ENCODE data around the gene TEX35. TPM values are rescaled to one million over a fixed set of nuclear protein-coding genes. Genes with fewer than 3 reads are reported as not detected.
A peak's percentile ranks its signal among the peaks of the same experiment; 100 is the strongest.
"Not testable (repeated sequence)": the region's sequence is repeated elsewhere in the genome, so short reads cannot be mapped to it uniquely, and the experiment has no call there.

Gene TEX35
- total RNA-seq, 2 donors from 2014 or later: not detected

- ATAC-seq: no peak
- no peak for DNase-seq
- intact Hi-C loops (cut with DNase I): no loop called here
These were observed 23.4 kb downstream of the TEX35 start for GRCh38 chr1:178536329-178536728.

GRCh38 chr1:178536844-178537371, 24.0 kb downstream of the TEX35 start:
- intact Hi-C loops (cut with DNase I): no loop called here
- peak; percentile 71 for DNase-seq
- ATAC-seq: peak; percentile 92 to 93

- no peak for ATAC-seq
- intact Hi-C loops (cut with DNase I): no loop called here
- no peak for DNase-seq
These were observed 24.6 kb downstream of the TEX35 start for GRCh38 chr1:178537382-178538090.

- DNase-seq (no peak), ATAC-seq (peak in 1 of 2 donors; percentile 0)
- intact Hi-C loops (cut with DNase I): no loop called here
These were observed 25.4 kb downstream of the TEX35 start for GRCh38 chr1:178538192-178538916.

- DNase-seq (no peak), ATAC-seq (no peak)
- intact Hi-C loops (cut with DNase I): no loop called here
These were observed 26.4 kb downstream of the TEX35 start for GRCh38 chr1:178539291-178539690.

- no peak for ATAC-seq
These were observed 27.3 kb downstream of the TEX35 start for GRCh38 chr1:178540204-178540603.

GRCh38 chr1:178540646-178541045, 27.7 kb downstream of the TEX35 start:
- intact Hi-C loops (cut with DNase I): loop anchor here (5.0 kb wide), 1 partner anchor 462 kb away; no protein-coding TSS in a partner anchor
- ATAC-seq (no peak), DNase-seq (no peak)

More at GRCh38 chr1:178540204-178540603, 27.3 kb downstream of the TEX35 start:
- DNase-seq: no peak
- intact Hi-C loops (cut with DNase I): loop anchor here (5.0 kb wide), 1 partner anchor 462 kb away; no protein-coding TSS in a partner anchor

GRCh38 chr1:178541379-178541778, 28.5 kb downstream of the TEX35 start:
- ATAC-seq (no peak), DNase-seq (no peak)
- intact Hi-C loops (cut with DNase I): loop anchor here (5.0 kb wide), 1 partner anchor 461 kb away; no protein-coding TSS in a partner anchor

- ATAC-seq (peak; percentile 60 to 64), DNase-seq (peak; percentile 54)
- intact Hi-C loops (cut with DNase I): loop anchor here (1.0 to 5.0 kb wide), 3 partner anchors 211 to 460 kb away; no protein-coding TSS in a partner anchor
These were observed 29.1 kb downstream of the TEX35 start for GRCh38 chr1:178541829-178542553.

GRCh38 chr1:178542554-178543289, 29.8 kb downstream of the TEX35 start:
- DNase-seq: peak; percentile 89
- ATAC-seq: peak; percentile 90 to 93
- intact Hi-C loops (cut with DNase I): loop anchor here (1.0 to 5.0 kb wide), 3 partner anchors 211 to 460 kb away; no protein-coding TSS in a partner anchor

- DNase-seq (no peak), ATAC-seq (peak in 1 of 2 donors; percentile 14)
- intact Hi-C loops (cut with DNase I): loop anchor here (2.0 to 5.0 kb wide), 2 partner anchors 214 to 459 kb away; no protein-coding TSS in a partner anchor
These were observed 30.3 kb downstream of the TEX35 start for GRCh38 chr1:178543290-178543607.

- ATAC-seq (no peak), DNase-seq (no peak)
- intact Hi-C loops (cut with DNase I): loop anchor here (5.0 kb wide), 1 partner anchor 458 kb away; no protein-coding TSS in a partner anchor
These were observed 31.6 kb downstream of the TEX35 start for GRCh38 chr1:178544531-178544930.

- ATAC-seq: no peak
- DNase-seq: no peak
- intact Hi-C loops (cut with DNase I): no loop called here
These were observed 35.2 kb downstream of the TEX35 start for GRCh38 chr1:178548108-178548507.

GRCh38 chr1:178551307-178551706, 38.4 kb downstream of the TEX35 start:
- intact Hi-C loops (cut with DNase I): no loop called here
- ATAC-seq (no peak), DNase-seq (no peak)

- no peak for DNase-seq
- ATAC-seq: no peak
- intact Hi-C loops (cut with DNase I): no loop called here
These were observed 39.0 kb downstream of the TEX35 start for GRCh38 chr1:178551940-178552339.

- ATAC-seq: no peak
- intact Hi-C loops (cut with DNase I): no loop called here
These were observed 39.9 kb downstream of the TEX35 start for GRCh38 chr1:178552856-178553255.

GRCh38 chr1:178554351-178554750, 41.4 kb downstream of the TEX35 start:
- ATAC-seq; DNase-seq; intact Hi-C loops (cut with DNase I): not testable (repeated sequence)

More at GRCh38 chr1:178552856-178553255, 39.9 kb downstream of the TEX35 start:
- no peak for DNase-seq

- DNase-seq; ATAC-seq; intact Hi-C loops (cut with DNase I): not testable (repeated sequence)
These were observed 42.7 kb downstream of the TEX35 start for GRCh38 chr1:178555613-178556012.

Data from left cardiac atrium (tissue), 4 donors.